Measurements from ENCODE around the gene SYNPO2.
A peak's percentile ranks its signal among the peaks of the same experiment; 100 is the strongest.
"Not testable (repeated sequence)": the region's sequence is repeated elsewhere in the genome, so short reads cannot be mapped to it uniquely, and the experiment has no call there.

Gene SYNPO2

GRCh38 chr4:118888666-118889311 lies at the start of gene SYNPO2:
Gene SYNPO2 (plus strand): TSS chr4:118888854. CDS start chr4:118889037, 183 bp downstream.
- no peak for DNase-seq (ENCODE audit: low read depth, low spot score)

GRCh38 chr4:118839221-118839927 lies 49.3 kb upstream of the SYNPO2 start:
- DNase-seq (ENCODE audit: low read depth, low spot score) = no peak

- no peak for DNase-seq (ENCODE audit: low read depth, low spot score)
These were observed 46.6 kb upstream of the SYNPO2 start for GRCh38 chr4:118842055-118842454.

- DNase-seq (ENCODE audit: low read depth, low spot score) = no peak
These were observed 45.4 kb upstream of the SYNPO2 start for GRCh38 chr4:118843237-118843636.

GRCh38 chr4:118845552-118846050 lies 43.1 kb upstream of the SYNPO2 start:
- DNase-seq (ENCODE audit: low read depth, low spot score) = no peak

GRCh38 chr4:118846979-118847378 lies 41.7 kb upstream of the SYNPO2 start:
- no peak for DNase-seq (ENCODE audit: low read depth, low spot score)

GRCh38 chr4:118848242-118848641 lies 40.4 kb upstream of the SYNPO2 start:
- no peak for DNase-seq (ENCODE audit: low read depth, low spot score)

GRCh38 chr4:118848901-118849300 lies 39.8 kb upstream of the SYNPO2 start:
- DNase-seq (ENCODE audit: low read depth, low spot score) = no peak

- no peak for DNase-seq (ENCODE audit: low read depth, low spot score)
These were observed 38.7 kb upstream of the SYNPO2 start for GRCh38 chr4:118849867-118850487.

GRCh38 chr4:118850488-118851173 lies 38.0 kb upstream of the SYNPO2 start:
- peak; percentile 13 for DNase-seq (ENCODE audit: low read depth, low spot score)

GRCh38 chr4:118857760-118858159 lies 30.9 kb upstream of the SYNPO2 start:
- no peak for DNase-seq (ENCODE audit: low read depth, low spot score)

GRCh38 chr4:118858779-118859178 lies 29.9 kb upstream of the SYNPO2 start:
- no peak for DNase-seq (ENCODE audit: low read depth, low spot score)

GRCh38 chr4:118865091-118865708 lies 23.5 kb upstream of the SYNPO2 start:
- no peak for DNase-seq (ENCODE audit: low read depth, low spot score)

- DNase-seq (ENCODE audit: low read depth, low spot score) = no peak
These were observed 22.2 kb upstream of the SYNPO2 start for GRCh38 chr4:118866442-118866841.

GRCh38 chr4:118867311-118868067 lies 21.2 kb upstream of the SYNPO2 start:
- DNase-seq (ENCODE audit: low read depth, low spot score) = no peak

GRCh38 chr4:118869808-118870342 lies 18.8 kb upstream of the SYNPO2 start:
- no peak for DNase-seq (ENCODE audit: low read depth, low spot score)

- no peak for DNase-seq (ENCODE audit: low read depth, low spot score)
These were observed 16.5 kb upstream of the SYNPO2 start for GRCh38 chr4:118872181-118872580.

- no peak for DNase-seq (ENCODE audit: low read depth, low spot score)
These were observed 10.9 kb upstream of the SYNPO2 start for GRCh38 chr4:118877797-118878196.

GRCh38 chr4:118878507-118878906 lies 10.1 kb upstream of the SYNPO2 start:
- not testable (repeated sequence) for DNase-seq (ENCODE audit: low read depth, low spot score)

- DNase-seq (ENCODE audit: low read depth, low spot score) = no peak
These were observed 9.2 kb upstream of the SYNPO2 start for GRCh38 chr4:118879409-118879808.

Measured in activated CD4-positive, CD25-positive, alpha-beta regulatory T cell treated with anti-CD3 and anti-CD28 coated beads, Interleukin-2, amount 50 U/mL, for 16 hours (primary cell).